ENCODE data around the gene RIMS1. TPM values are rescaled to one million over a fixed set of nuclear protein-coding genes. Genes with fewer than 3 reads are reported as not detected.

RIMS1 gene, protein sequence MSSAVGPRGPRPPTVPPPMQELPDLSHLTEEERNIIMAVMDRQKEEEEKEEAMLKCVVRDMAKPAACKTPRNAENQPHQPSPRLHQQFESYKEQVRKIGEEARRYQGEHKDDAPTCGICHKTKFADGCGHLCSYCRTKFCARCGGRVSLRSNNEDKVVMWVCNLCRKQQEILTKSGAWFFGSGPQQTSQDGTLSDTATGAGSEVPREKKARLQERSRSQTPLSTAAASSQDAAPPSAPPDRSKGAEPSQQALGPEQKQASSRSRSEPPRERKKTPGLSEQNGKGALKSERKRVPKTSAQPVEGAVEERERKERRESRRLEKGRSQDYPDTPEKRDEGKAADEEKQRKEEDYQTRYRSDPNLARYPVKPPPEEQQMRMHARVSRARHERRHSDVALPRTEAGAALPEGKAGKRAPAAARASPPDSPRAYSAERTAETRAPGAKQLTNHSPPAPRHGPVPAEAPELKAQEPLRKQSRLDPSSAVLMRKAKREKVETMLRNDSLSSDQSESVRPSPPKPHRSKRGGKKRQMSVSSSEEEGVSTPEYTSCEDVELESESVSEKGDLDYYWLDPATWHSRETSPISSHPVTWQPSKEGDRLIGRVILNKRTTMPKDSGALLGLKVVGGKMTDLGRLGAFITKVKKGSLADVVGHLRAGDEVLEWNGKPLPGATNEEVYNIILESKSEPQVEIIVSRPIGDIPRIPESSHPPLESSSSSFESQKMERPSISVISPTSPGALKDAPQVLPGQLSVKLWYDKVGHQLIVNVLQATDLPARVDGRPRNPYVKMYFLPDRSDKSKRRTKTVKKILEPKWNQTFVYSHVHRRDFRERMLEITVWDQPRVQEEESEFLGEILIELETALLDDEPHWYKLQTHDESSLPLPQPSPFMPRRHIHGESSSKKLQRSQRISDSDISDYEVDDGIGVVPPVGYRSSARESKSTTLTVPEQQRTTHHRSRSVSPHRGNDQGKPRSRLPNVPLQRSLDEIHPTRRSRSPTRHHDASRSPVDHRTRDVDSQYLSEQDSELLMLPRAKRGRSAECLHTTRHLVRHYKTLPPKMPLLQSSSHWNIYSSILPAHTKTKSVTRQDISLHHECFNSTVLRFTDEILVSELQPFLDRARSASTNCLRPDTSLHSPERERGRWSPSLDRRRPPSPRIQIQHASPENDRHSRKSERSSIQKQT (N-terminal part only)
- total RNA-seq: 242 TPM

DNA sequence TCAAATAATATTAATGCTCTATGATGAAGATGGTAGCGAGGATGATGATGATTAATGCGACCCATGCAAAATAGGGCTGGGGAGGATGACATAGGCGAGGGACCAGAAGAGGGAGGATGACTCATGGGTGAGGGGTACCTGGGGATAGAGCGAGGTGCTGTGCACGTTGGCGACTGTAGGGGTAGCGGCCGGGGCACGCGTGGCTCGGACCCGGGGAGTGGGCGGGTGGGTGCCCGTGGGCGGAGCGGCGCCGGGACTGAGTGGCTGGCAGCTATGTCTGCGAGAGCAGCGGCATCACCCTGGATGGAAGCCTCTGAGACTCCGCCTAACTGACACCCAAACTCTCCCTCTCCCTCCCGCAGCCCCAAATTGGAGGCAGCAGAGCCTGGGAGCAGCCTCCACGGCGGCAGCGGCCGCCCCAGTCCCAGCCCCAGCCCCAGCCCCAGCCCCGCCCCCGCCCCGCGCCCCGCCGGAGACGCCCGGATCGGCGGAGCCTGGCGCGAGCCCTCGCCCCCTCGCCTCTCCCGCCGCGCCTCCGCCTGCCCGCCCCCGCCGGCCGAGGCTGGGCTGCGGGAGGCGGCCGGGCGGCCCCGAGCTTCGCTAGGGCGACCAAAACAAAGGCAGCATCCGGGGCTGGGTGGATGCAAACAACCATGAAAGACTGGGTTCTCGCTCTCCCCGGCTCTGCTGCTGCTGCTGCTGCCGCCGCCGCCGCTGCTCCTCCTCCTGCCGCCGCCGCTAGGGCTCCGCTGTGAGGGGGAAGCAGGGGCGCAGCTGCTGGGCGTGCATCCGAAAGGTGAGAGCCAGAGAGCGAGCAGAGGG lies at the start of gene RIMS1:
TSS of gene RIMS1 (plus strand) at position 367 of the 822 bp plus-strand sequence. CDS start 474 bp downstream, outside the sequence.

Data from parietal lobe (tissue), 1 donor.